GM12873 (cell line): ENCODE measurements around the gene ICAM2.

Source experiments
- CTCF ChIP-seq: IDR thresholded peaks from 2 replicates; pipeline ENCODE4 v1.5.1; 2012; ENCODE audit warnings: low read depth, mild to moderate bottlenecking, moderate library complexity, low read length, control low read depth; ENCODE audit not compliant: insufficient read depth; ENCODE audit errors: missing control alignments

The ICAM2 gene

GRCh38 chr17:64008346-64008745 lies 12.1 kb downstream of the ICAM2 start:
- no peak for TF ChIP-seq CTCF

GRCh38 chr17:64007838-64008282 lies 12.6 kb downstream of the ICAM2 start:
- no peak for TF ChIP-seq CTCF

- TF ChIP-seq CTCF, result no peak
These were observed 13.9 kb downstream of the ICAM2 start for GRCh38 chr17:64006361-64007088.

- TF ChIP-seq CTCF, result no peak
These were observed 14.7 kb downstream of the ICAM2 start for GRCh38 chr17:64005734-64006167.

- no peak for TF ChIP-seq CTCF
These were observed 15.3 kb downstream of the ICAM2 start for GRCh38 chr17:64004903-64005733.

- TF ChIP-seq CTCF, result no peak
These were observed 16.1 kb downstream of the ICAM2 start for GRCh38 chr17:64004218-64004770.

- TF ChIP-seq CTCF, result no peak
These were observed 16.8 kb downstream of the ICAM2 start for GRCh38 chr17:64003526-64004121.
